GM23338 (cell line): ENCODE measurements around the gene RAD51B. TPM values are rescaled to one million over a fixed set of nuclear protein-coding genes. Genes with fewer than 3 reads are reported as not detected.

Experiments used
- ATAC-seq: fragments of 200-7000 bp; cut with Tn5 transposase; 3 replicates; pipeline ENCODE4 v1.9.1; 2020
- DNase-seq: peaks from one replicate; pipeline ENCODE4 v3.0.0-alpha.2; 2015; ENCODE audit warnings: low spot score
- H2AFZ ChIP-seq: fragments of 200-600 bp; sonication (generic); 2 replicates; pipeline ENCODE4 v1.8.0; 2016; ENCODE audit warnings: antibody characterized with exemption, mild to moderate bottlenecking, moderate library complexity
- H3F3A ChIP-seq: fragments of 200-600 bp; sonication (generic); replicated peaks from 2 replicates; pipeline ENCODE4 v1.8.0; 2017; ENCODE audit warnings: antibody characterized with exemption, mixed run types, low read depth
- H3K27ac ChIP-seq: fragments of 200-600 bp; sonication (generic); 2 replicates; pipeline ENCODE4 v1.6.1; 2016; ENCODE audit warnings: low read depth
- H3K27me3 ChIP-seq: fragments of 200-600 bp; sonication (generic); 2 replicates; pipeline ENCODE4 v1.8.0; 2016; ENCODE audit warnings: mild to moderate bottlenecking, mixed run types, moderate library complexity; ENCODE audit not compliant: insufficient read depth
- H3K36me3 ChIP-seq: fragments of 200-600 bp; sonication (generic); 2 replicates; pipeline ENCODE4 v1.8.0; 2016; ENCODE audit warnings: mild to moderate bottlenecking; ENCODE audit not compliant: insufficient read depth
- H3K4me1 ChIP-seq: fragments of 200-600 bp; sonication (generic); 2 replicates; pipeline ENCODE4 v1.8.0; 2016; ENCODE audit warnings: mild to moderate bottlenecking, moderate library complexity; ENCODE audit not compliant: insufficient read depth
- H3K4me2 ChIP-seq: fragments of 200-600 bp; sonication (generic); 2 replicates; pipeline ENCODE4 v1.7.1; 2017; ENCODE audit warnings: mixed run types
- H3K4me3 ChIP-seq: fragments of 200-600 bp; sonication (generic); 2 replicates; pipeline ENCODE4 v1.6.1; 2016; ENCODE audit warnings: mixed run types
- H3K79me2 ChIP-seq: fragments of 200-600 bp; sonication (generic); replicated peaks from 2 replicates; pipeline ENCODE4 v1.8.0; 2017; ENCODE audit warnings: mild to moderate bottlenecking; ENCODE audit not compliant: insufficient read depth
- H3K9me2 ChIP-seq: fragments of 200-600 bp; sonication (generic); 2 replicates; pipeline ENCODE4 v1.8.0; 2017; ENCODE audit not compliant: insufficient read depth
- H4K20me1 ChIP-seq: fragments of 200-600 bp; sonication (generic); replicated peaks from 2 replicates; pipeline ENCODE4 v1.8.0; 2017; ENCODE audit warnings: mild to moderate bottlenecking; ENCODE audit not compliant: insufficient read depth
- H3K27ac Mint-ChIP-seq: 2 replicates; pipeline ENCODE4 v1.8.0; 2020; ENCODE audit warnings: inconsistent platforms, mild to moderate bottlenecking, moderate library complexity, mixed read lengths
- H3K27me3 Mint-ChIP-seq: 3 replicates; pipeline ENCODE4 v1.8.0; 2022; ENCODE audit warnings: low read depth, mild to moderate bottlenecking, moderate library complexity, mixed read lengths, inconsistent platforms; ENCODE audit not compliant: insufficient read depth, poor library complexity
- H3K36me3 Mint-ChIP-seq: 3 replicates; pipeline ENCODE4 v1.8.0; 2021; ENCODE audit warnings: low read depth, mild to moderate bottlenecking, inconsistent platforms, moderate library complexity, mixed read lengths
- H3K4me1 Mint-ChIP-seq: 3 replicates; pipeline ENCODE4 v1.8.0; 2020; ENCODE audit warnings: mild to moderate bottlenecking, inconsistent platforms, mixed read lengths
- H3K4me3 Mint-ChIP-seq: 3 replicates; pipeline ENCODE4 v1.8.0; 2021; ENCODE audit warnings: moderate library complexity, mild to moderate bottlenecking, inconsistent platforms, mixed read lengths
- H3K9me3 Mint-ChIP-seq: 3 replicates; pipeline ENCODE4 v1.8.0; 2020; ENCODE audit warnings: moderate library complexity, mild to moderate bottlenecking, inconsistent platforms, mixed read lengths
- CREB1 ChIP-seq: fragments of 250-450 bp; sonication (Bioruptor Pico); IDR thresholded peaks from 2 replicates; pipeline ENCODE4 v1.5.0; 2020; ENCODE audit warnings: low read depth, mild to moderate bottlenecking, moderate library complexity
- EZH2 ChIP-seq: fragments of 200-600 bp; sonication (generic); IDR thresholded peaks from one replicate; pipeline ENCODE4 v1.8.0; 2017; ENCODE audit warnings: antibody characterized with exemption, mild to moderate bottlenecking, low read depth; ENCODE audit not compliant: unreplicated experiment
- EZH2phosphoT487 ChIP-seq: fragments of 200-600 bp; sonication (generic); IDR thresholded peaks from one replicate; pipeline ENCODE4 v1.8.1; 2018; ENCODE audit warnings: antibody characterized with exemption; ENCODE audit not compliant: unreplicated experiment
- JUNB ChIP-seq: IDR thresholded peaks from one replicate; pipeline ENCODE4 v1.6.1; 2016; ENCODE audit warnings: antibody characterized with exemption; ENCODE audit not compliant: unreplicated experiment
- NANOG ChIP-seq: IDR thresholded peaks from 2 replicates; pipeline ENCODE4 v1.6.1; 2016; ENCODE audit warnings: antibody characterized with exemption, borderline replicate concordance
- POLR2AphosphoS5 ChIP-seq: IDR thresholded peaks from 2 replicates; pipeline ENCODE4 v1.6.1; 2016; ENCODE audit warnings: antibody characterized with exemption, low read depth
- STAT1 ChIP-seq: IDR thresholded peaks from one replicate; pipeline ENCODE4 v1.6.1; 2016; ENCODE audit warnings: antibody characterized with exemption; ENCODE audit not compliant: unreplicated experiment
- ZNF114 ChIP-seq: fragments of 250-450 bp; sonication (Bioruptor Pico); IDR thresholded peaks from 2 replicates; pipeline ENCODE4 v1.5.0; 2020; ENCODE audit warnings: mild to moderate bottlenecking, moderate library complexity
- ZNF331 ChIP-seq: fragments of 250-450 bp; sonication (Bioruptor Pico); IDR thresholded peaks from 2 replicates; pipeline ENCODE4 v1.5.0; 2020; ENCODE audit warnings: low read depth, mild to moderate bottlenecking, moderate library complexity
- polyA plus RNA-seq: library from polyadenylated mRNA; unstranded; fragments of >200 nt; fragmentation: Nextera tagmentation; extraction: Ambion mirVana; gene quantifications from 2 replicates; pipeline ENCODE4 v1.2.1, GENCODE V29; 2016
- total RNA-seq: library from RNA; depleted of rRNA; stranded (reverse); fragments of >200 nt; shearing (Covaris generic); gene quantifications from 2 replicates; pipeline ENCODE4 v1.2.3, GENCODE V29; 2014
- TF ChIP-seq, protein P1 (sequence below): IDR thresholded peaks from one replicate; pipeline ENCODE4 v1.6.1; 2018; ENCODE audit warnings: antibody characterized with exemption; ENCODE audit not compliant: unreplicated experiment
- TF ChIP-seq, protein P2 (sequence below), 2 experiments: fragments of 200-600 bp in 1 of 2; sonication (generic) in 1 of 2; conservative IDR thresholded peaks; 2 replicates each; pipeline versions ENCODE4 v1.5.1 to v1.6.1; 2016 to 2017; ENCODE audit warnings: antibody characterized with exemption in 2 of 2, low read depth in 2 of 2, mild to moderate bottlenecking in 2 of 2, moderate library complexity in 1 of 2
- TF ChIP-seq, protein P3 (sequence below): fragments of 250-450 bp; sonication (Bioruptor Pico); IDR thresholded peaks from 2 replicates; pipeline ENCODE4 v1.5.0; 2020; ENCODE audit warnings: mild to moderate bottlenecking, moderate library complexity
- TF ChIP-seq, protein P4 (sequence below): IDR thresholded peaks from 2 replicates; pipeline ENCODE4 v1.6.1; 2016; ENCODE audit warnings: antibody characterized with exemption

Gene RAD51B
- total and polyA plus RNA-seq, 2 experiments from 2014 or later, result 15.7 to 29.1 TPM

DNA sequence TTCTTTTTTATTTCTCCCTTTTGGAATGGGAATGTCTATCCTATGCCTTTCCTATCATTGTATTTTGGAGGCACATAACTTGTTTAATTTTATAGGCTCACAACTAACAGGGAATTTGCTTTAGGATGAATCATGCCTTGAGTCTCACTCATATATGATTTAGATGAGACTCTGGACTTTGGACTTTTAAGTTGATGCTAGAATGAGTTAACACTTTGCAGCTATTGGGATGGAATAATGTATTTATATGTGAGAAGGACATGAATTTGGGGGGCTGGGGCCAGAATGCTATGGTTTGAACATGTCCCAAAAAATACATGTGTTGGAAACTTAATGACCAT lies 607.9 kb downstream of the RAD51B start:
- no peaks in the 10 kb centered on the region for H3K36me3 ChIP-seq
- no peak overlapping the region for H3K4me2 ChIP-seq
- TF ChIP-seq, protein P1, sequence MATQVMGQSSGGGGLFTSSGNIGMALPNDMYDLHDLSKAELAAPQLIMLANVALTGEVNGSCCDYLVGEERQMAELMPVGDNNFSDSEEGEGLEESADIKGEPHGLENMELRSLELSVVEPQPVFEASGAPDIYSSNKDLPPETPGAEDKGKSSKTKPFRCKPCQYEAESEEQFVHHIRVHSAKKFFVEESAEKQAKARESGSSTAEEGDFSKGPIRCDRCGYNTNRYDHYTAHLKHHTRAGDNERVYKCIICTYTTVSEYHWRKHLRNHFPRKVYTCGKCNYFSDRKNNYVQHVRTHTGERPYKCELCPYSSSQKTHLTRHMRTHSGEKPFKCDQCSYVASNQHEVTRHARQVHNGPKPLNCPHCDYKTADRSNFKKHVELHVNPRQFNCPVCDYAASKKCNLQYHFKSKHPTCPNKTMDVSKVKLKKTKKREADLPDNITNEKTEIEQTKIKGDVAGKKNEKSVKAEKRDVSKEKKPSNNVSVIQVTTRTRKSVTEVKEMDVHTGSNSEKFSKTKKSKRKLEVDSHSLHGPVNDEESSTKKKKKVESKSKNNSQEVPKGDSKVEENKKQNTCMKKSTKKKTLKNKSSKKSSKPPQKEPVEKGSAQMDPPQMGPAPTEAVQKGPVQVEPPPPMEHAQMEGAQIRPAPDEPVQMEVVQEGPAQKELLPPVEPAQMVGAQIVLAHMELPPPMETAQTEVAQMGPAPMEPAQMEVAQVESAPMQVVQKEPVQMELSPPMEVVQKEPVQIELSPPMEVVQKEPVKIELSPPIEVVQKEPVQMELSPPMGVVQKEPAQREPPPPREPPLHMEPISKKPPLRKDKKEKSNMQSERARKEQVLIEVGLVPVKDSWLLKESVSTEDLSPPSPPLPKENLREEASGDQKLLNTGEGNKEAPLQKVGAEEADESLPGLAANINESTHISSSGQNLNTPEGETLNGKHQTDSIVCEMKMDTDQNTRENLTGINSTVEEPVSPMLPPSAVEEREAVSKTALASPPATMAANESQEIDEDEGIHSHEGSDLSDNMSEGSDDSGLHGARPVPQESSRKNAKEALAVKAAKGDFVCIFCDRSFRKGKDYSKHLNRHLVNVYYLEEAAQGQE, result no peak
- TF ChIP-seq CREB1 (no peak), ZNF114 (CRISPR knock-in tag) (no peak), NANOG (no peak), STAT1 (no peak), EZH2 (no peak), EZH2phosphoT487 (no peak), ZNF331 (CRISPR knock-in tag) (no peak), JUNB (no peak), POLR2AphosphoS5 (no peak)
- TF ChIP-seq, protein P2, sequence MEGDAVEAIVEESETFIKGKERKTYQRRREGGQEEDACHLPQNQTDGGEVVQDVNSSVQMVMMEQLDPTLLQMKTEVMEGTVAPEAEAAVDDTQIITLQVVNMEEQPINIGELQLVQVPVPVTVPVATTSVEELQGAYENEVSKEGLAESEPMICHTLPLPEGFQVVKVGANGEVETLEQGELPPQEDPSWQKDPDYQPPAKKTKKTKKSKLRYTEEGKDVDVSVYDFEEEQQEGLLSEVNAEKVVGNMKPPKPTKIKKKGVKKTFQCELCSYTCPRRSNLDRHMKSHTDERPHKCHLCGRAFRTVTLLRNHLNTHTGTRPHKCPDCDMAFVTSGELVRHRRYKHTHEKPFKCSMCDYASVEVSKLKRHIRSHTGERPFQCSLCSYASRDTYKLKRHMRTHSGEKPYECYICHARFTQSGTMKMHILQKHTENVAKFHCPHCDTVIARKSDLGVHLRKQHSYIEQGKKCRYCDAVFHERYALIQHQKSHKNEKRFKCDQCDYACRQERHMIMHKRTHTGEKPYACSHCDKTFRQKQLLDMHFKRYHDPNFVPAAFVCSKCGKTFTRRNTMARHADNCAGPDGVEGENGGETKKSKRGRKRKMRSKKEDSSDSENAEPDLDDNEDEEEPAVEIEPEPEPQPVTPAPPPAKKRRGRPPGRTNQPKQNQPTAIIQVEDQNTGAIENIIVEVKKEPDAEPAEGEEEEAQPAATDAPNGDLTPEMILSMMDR (conservative IDR thresholded peaks at IDR 0.05; ENCODE audit: low read depth in 2 of 2), result no peak
- TF ChIP-seq, protein P3, sequence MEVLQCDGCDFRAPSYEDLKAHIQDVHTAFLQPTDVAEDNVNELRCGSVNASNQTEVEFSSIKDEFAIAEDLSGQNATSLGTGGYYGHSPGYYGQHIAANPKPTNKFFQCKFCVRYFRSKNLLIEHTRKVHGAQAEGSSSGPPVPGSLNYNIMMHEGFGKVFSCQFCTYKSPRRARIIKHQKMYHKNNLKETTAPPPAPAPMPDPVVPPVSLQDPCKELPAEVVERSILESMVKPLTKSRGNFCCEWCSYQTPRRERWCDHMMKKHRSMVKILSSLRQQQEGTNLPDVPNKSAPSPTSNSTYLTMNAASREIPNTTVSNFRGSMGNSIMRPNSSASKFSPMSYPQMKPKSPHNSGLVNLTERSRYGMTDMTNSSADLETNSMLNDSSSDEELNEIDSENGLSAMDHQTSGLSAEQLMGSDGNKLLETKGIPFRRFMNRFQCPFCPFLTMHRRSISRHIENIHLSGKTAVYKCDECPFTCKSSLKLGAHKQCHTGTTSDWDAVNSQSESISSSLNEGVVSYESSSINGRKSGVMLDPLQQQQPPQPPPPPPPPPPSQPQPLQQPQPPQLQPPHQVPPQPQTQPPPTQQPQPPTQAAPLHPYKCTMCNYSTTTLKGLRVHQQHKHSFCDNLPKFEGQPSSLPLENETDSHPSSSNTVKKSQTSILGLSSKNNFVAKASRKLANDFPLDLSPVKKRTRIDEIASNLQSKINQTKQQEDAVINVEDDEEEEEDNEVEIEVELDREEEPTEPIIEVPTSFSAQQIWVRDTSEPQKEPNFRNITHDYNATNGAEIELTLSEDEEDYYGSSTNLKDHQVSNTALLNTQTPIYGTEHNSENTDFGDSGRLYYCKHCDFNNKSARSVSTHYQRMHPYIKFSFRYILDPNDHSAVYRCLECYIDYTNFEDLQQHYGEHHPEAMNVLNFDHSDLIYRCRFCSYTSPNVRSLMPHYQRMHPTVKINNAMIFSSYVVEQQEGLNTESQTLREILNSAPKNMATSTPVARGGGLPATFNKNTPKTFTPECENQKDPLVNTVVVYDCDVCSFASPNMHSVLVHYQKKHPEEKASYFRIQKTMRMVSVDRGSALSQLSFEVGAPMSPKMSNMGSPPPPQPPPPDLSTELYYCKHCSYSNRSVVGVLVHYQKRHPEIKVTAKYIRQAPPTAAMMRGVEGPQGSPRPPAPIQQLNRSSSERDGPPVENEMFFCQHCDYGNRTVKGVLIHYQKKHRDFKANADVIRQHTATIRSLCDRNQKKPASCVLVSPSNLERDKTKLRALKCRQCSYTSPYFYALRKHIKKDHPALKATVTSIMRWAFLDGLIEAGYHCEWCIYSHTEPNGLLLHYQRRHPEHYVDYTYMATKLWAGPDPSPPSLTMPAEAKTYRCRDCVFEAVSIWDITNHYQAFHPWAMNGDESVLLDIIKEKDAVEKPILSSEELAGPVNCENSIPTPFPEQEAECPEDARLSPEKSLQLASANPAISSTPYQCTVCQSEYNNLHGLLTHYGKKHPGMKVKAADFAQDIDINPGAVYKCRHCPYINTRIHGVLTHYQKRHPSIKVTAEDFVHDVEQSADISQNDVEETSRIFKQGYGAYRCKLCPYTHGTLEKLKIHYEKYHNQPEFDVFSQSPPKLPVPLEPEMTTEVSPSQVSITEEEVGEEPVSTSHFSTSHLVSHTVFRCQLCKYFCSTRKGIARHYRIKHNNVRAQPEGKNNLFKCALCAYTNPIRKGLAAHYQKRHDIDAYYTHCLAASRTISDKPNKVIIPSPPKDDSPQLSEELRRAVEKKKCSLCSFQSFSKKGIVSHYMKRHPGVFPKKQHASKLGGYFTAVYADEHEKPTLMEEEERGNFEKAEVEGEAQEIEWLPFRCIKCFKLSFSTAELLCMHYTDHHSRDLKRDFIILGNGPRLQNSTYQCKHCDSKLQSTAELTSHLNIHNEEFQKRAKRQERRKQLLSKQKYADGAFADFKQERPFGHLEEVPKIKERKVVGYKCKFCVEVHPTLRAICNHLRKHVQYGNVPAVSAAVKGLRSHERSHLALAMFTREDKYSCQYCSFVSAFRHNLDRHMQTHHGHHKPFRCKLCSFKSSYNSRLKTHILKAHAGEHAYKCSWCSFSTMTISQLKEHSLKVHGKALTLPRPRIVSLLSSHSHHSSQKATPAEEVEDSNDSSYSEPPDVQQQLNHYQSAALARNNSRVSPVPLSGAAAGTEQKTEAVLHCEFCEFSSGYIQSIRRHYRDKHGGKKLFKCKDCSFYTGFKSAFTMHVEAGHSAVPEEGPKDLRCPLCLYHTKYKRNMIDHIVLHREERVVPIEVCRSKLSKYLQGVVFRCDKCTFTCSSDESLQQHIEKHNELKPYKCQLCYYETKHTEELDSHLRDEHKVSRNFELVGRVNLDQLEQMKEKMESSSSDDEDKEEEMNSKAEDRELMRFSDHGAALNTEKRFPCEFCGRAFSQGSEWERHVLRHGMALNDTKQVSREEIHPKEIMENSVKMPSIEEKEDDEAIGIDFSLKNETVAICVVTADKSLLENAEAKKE (CRISPR knock-in tag), result no peak
- TF ChIP-seq, protein P4, sequence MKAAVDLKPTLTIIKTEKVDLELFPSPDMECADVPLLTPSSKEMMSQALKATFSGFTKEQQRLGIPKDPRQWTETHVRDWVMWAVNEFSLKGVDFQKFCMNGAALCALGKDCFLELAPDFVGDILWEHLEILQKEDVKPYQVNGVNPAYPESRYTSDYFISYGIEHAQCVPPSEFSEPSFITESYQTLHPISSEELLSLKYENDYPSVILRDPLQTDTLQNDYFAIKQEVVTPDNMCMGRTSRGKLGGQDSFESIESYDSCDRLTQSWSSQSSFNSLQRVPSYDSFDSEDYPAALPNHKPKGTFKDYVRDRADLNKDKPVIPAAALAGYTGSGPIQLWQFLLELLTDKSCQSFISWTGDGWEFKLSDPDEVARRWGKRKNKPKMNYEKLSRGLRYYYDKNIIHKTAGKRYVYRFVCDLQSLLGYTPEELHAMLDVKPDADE, result no peak
- no peaks in the 10 kb centered on the region; the same call in 1 of the 2 replicates for H3K9me2 ChIP-seq
- Mint-ChIP-seq H3K9me3 (peaks cover 19% of the 10 kb centered on the region), H3K4me1 (peaks cover 6% of the 10 kb centered on the region), H3K4me3 (no peak overlapping the region), H3K27ac (no peak overlapping the region), H3K36me3 (peaks cover 7% of the 10 kb centered on the region), H3K27me3 (peaks cover 2% of the 10 kb centered on the region)
- ATAC-seq (no peak), DNase-seq (no peak)
- H3K4me1 ChIP-seq, result no peaks in the 10 kb centered on the region
- no peak overlapping the region for H3K27ac ChIP-seq
- H3K4me3 ChIP-seq, result no peak overlapping the region
- H3K27me3 ChIP-seq, result no peaks in the 10 kb centered on the region
- no peaks in the 10 kb centered on the region for H4K20me1 ChIP-seq
- H3K79me2 ChIP-seq, result no peaks in the 10 kb centered on the region
- no peaks in the 10 kb centered on the region for H3F3A ChIP-seq
- H2AFZ ChIP-seq, result no peak overlapping the region
